Caco-2 (cell line): ENCODE results near the gene ARHGAP44. TPM values are rescaled to one million over a fixed set of nuclear protein-coding genes. Genes with fewer than 3 reads are reported as not detected.

Experiments
- BruUV-seq: library from RNA; stranded (reverse); fragments of 400-500 nt; replicated peaks from 2 replicates; lab custom pipeline; 2021; lab: Mats Ljungman, UMichigan
- CTCF ChIA-PET: fragments of 300-600 bp; sonication (Branson Sonifier 250); formaldehyde crosslinking; loops from one replicate; lab custom pipeline; 2022; ENCODE audit warnings: antibody characterized with exemption; lab: Charles Lee
- POLR2A ChIA-PET: fragments of 300-600 bp; sonication (Branson Sonifier 250); formaldehyde crosslinking; loops from one replicate; lab custom pipeline; 2022; ENCODE audit warnings: antibody characterized with exemption; lab: Charles Lee
- DNase-seq, 2 experiments: peaks; one replicate each; pipeline versions ENCODE4 v3.0.0 to v3.0.0-alpha.2; 2020 to 2022
- H3K27me3 ChIP-seq: replicated peaks from 2 replicates; pipeline ENCODE4 v1.6.0; 2011; ENCODE audit warnings: low read length; ENCODE audit not compliant: control insufficient read depth, insufficient read depth
- H3K36me3 ChIP-seq: 2 replicates; pipeline ENCODE4 v1.5.1; 2011; ENCODE audit warnings: low read length; ENCODE audit not compliant: control insufficient read depth, insufficient read depth
- H3K4me1 ChIP-seq: fragments of 250-450 bp; sonication (Bioruptor Pico); 2 replicates; pipeline ENCODE4 v1.5.1; 2020; ENCODE audit warnings: mild to moderate bottlenecking
- H3K4me3 ChIP-seq: 2 replicates; pipeline ENCODE4 v1.5.1; 2011; ENCODE audit warnings: low read depth, mild to moderate bottlenecking, control low read depth, low read length
- H3K9me3 ChIP-seq: fragments of 250-450 bp; sonication (Bioruptor Pico); 2 replicates; pipeline ENCODE4 v1.5.1; 2020; ENCODE audit warnings: mild to moderate bottlenecking, moderate library complexity
- H3K27ac Mint-ChIP-seq: one replicate; pipeline ENCODE4 v1.8.0; 2022; ENCODE audit warnings: mixed read lengths; ENCODE audit not compliant: unreplicated experiment
- H3K27me3 Mint-ChIP-seq: one replicate; pipeline ENCODE4 v1.8.0; 2022; ENCODE audit warnings: mixed read lengths; ENCODE audit not compliant: insufficient read depth, unreplicated experiment
- H3K36me3 Mint-ChIP-seq: one replicate; pipeline ENCODE4 v1.8.0; 2022; ENCODE audit warnings: mild to moderate bottlenecking, mixed read lengths; ENCODE audit not compliant: insufficient read depth, unreplicated experiment
- H3K4me1 Mint-ChIP-seq: one replicate; pipeline ENCODE4 v1.8.0; 2022; ENCODE audit warnings: low read depth, mixed read lengths; ENCODE audit not compliant: unreplicated experiment
- H3K4me3 Mint-ChIP-seq: one replicate; pipeline ENCODE4 v1.8.0; 2022; ENCODE audit warnings: mild to moderate bottlenecking, moderate library complexity, mixed read lengths; ENCODE audit not compliant: unreplicated experiment
- H3K9me3 Mint-ChIP-seq: one replicate; pipeline ENCODE4 v1.8.0; 2022; ENCODE audit warnings: mixed read lengths; ENCODE audit not compliant: unreplicated experiment
- intact Hi-C: fragments of 100-400 bp; cut with micrococcal nuclease; formaldehyde crosslinking; loops from one replicate; pipeline ENCODE4 v1.10.0; 2022; ENCODE audit not compliant: unreplicated experiment
- total RNA-seq: library from RNA; stranded (reverse); gene quantifications from 2 replicates; pipeline ENCODE4 v1.2.3, GENCODE V29; 2022
- TF ChIP-seq, protein P1 (sequence below), 2 experiments: fragments of 200-600 bp in 1 of 2; IDR thresholded peaks; 1 replicate in 1 of 2; 2 replicates in 1 of 2; pipeline versions ENCODE4 v1.5.1 to v1.8.0; 2011 to 2022; ENCODE audit warnings: antibody characterized with exemption in 1 of 2, control low read depth in 1 of 2, inconsistent platforms in 1 of 2, low read depth in 1 of 2, low read length in 1 of 2, mild to moderate bottlenecking in 1 of 2, moderate library complexity in 1 of 2; ENCODE audit not compliant: insufficient read depth in 1 of 2, severe bottlenecking in 1 of 2, unreplicated experiment in 1 of 2

ARHGAP44 gene
- total RNA-seq, 1 experiment from 2014 or later: 4.5 TPM

- ChIA-PET POLR2A (interaction anchor here (0.5 kb wide), 1 partner anchor 12 kb away, joined by 3 read pairs; no protein-coding TSS in a partner anchor), CTCF (no interaction called here)
- Histone ChIP-seq H3K36me3 (no peaks in the 10 kb centered on the region), H3K27me3 (no peaks in the 10 kb centered on the region), H3K4me1 (no peaks in the 10 kb centered on the region), H3K4me3 (no peak overlapping the region), H3K9me3 (no peaks in the 10 kb centered on the region)
- H3K4me3 Mint-ChIP-seq: no peak overlapping the region
- intact Hi-C loops: no loop called here
- no peak for DNase-seq
- H3K4me1 Mint-ChIP-seq: no peaks in the 10 kb centered on the region
- BruUV-seq: no TSS peak
- H3K27ac Mint-ChIP-seq: no peak overlapping the region
- TF ChIP-seq, protein P1, sequence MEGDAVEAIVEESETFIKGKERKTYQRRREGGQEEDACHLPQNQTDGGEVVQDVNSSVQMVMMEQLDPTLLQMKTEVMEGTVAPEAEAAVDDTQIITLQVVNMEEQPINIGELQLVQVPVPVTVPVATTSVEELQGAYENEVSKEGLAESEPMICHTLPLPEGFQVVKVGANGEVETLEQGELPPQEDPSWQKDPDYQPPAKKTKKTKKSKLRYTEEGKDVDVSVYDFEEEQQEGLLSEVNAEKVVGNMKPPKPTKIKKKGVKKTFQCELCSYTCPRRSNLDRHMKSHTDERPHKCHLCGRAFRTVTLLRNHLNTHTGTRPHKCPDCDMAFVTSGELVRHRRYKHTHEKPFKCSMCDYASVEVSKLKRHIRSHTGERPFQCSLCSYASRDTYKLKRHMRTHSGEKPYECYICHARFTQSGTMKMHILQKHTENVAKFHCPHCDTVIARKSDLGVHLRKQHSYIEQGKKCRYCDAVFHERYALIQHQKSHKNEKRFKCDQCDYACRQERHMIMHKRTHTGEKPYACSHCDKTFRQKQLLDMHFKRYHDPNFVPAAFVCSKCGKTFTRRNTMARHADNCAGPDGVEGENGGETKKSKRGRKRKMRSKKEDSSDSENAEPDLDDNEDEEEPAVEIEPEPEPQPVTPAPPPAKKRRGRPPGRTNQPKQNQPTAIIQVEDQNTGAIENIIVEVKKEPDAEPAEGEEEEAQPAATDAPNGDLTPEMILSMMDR (IDR thresholded peaks at IDR 0.05; ENCODE audit: insufficient read depth in 1 of 2, low read depth in 1 of 2, low read length in 1 of 2, severe bottlenecking in 1 of 2, unreplicated experiment in 1 of 2): no peak
- H3K36me3 Mint-ChIP-seq: no peaks in the 10 kb centered on the region
- no peaks in the 10 kb centered on the region for H3K9me3 Mint-ChIP-seq
- no peaks in the 10 kb centered on the region for H3K27me3 Mint-ChIP-seq
Measured at GRCh38 chr17:12966413-12966812, 177.1 kb downstream of the ARHGAP44 start.

DNA sequence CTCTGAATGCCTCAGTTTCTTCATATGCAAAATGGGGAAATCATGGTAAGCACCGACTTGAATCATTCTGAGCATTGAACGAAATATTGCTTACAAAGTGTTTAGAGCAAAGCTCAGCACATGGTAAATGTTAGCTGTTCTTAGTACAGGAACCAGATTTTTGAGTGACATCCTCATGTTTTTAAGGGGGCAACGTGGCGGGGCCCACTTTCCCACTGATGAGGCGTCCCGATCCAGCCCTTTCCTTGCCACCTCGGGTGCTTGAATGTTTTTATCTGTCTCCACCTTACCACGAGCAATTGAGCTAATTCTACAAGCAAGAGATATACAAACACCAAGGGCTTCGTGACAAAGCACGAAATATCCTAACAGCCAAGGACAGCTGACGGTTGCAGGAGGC, 178.7 kb downstream of the ARHGAP44 start:
- CTCF ChIA-PET: no interaction called here
- no peaks in the 10 kb centered on the region for H3K36me3 ChIP-seq
- no peak for DNase-seq
- H3K27me3 ChIP-seq: no peaks in the 10 kb centered on the region
- no peaks in the 10 kb centered on the region for H3K9me3 Mint-ChIP-seq
- no peak overlapping the region for H3K4me3 ChIP-seq
- no peak overlapping the region for H3K4me3 Mint-ChIP-seq
- BruUV-seq: no TSS peak
- H3K9me3 ChIP-seq: no peaks in the 10 kb centered on the region
- no peaks in the 10 kb centered on the region for H3K4me1 Mint-ChIP-seq
- intact Hi-C loops: no loop called here
- H3K27ac Mint-ChIP-seq: no peak overlapping the region
- no peaks in the 10 kb centered on the region for H3K36me3 Mint-ChIP-seq
- no peaks in the 10 kb centered on the region for H3K27me3 Mint-ChIP-seq
- TF ChIP-seq, protein P1 (IDR thresholded peaks at IDR 0.05; ENCODE audit: insufficient read depth in 1 of 2, low read depth in 1 of 2, low read length in 1 of 2, severe bottlenecking in 1 of 2, unreplicated experiment in 1 of 2): no peak
- POLR2A ChIA-PET: no interaction called here
- H3K4me1 ChIP-seq: no peaks in the 10 kb centered on the region

DNA sequence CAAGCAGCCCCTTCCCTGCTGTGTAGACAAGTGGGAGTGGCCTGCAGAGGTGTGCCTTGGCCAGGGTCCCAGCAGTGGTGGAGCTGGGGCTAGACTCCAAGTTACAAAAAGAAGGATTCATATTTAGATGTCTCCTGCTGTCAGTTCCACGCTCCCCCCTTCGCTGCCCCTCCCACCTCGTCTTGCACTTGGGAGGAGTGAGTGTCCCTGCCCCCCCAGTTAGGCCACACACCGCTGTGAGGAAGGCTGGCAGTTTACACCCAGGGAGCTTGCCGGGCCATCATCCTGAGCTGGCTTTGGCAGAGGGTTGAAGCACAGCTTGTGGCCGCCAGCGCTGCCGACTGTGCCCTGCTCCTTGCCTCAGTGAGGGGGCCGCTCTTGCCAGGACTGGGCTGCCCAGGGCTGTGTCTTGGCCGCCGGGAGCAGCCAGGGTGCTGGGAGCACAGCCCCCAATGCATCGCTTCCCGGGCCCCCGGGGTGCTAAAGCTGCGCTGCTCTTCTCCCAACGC, 184.3 kb downstream of the ARHGAP44 start:
- H3K36me3 Mint-ChIP-seq: no peaks in the 10 kb centered on the region
- intact Hi-C loops: no loop called here
- CTCF ChIA-PET: no interaction called here

More for the DNA sequence above, 184.3 kb downstream of the ARHGAP44 start:
- no peaks in the 10 kb centered on the region for H3K4me1 Mint-ChIP-seq
- H3K27ac Mint-ChIP-seq: no peak overlapping the region
- H3K9me3 Mint-ChIP-seq: no peaks in the 10 kb centered on the region
- Histone ChIP-seq H3K27me3 (no peaks in the 10 kb centered on the region), H3K36me3 (no peaks in the 10 kb centered on the region), H3K9me3 (no peaks in the 10 kb centered on the region), H3K4me3 (no peak overlapping the region), H3K4me1 (no peaks in the 10 kb centered on the region)
- POLR2A ChIA-PET: no interaction called here
- no peaks in the 10 kb centered on the region for H3K27me3 Mint-ChIP-seq
- no peak for DNase-seq
- no TSS peak for BruUV-seq
- TF ChIP-seq, protein P1 (IDR thresholded peaks at IDR 0.05; ENCODE audit: insufficient read depth in 1 of 2, low read depth in 1 of 2, low read length in 1 of 2, severe bottlenecking in 1 of 2, unreplicated experiment in 1 of 2): no peak
- H3K4me3 Mint-ChIP-seq: no peak overlapping the region
